ENCODE data around the gene HSPA1L.
"Not testable (repeated sequence)": the region's sequence is repeated elsewhere in the genome, so short reads cannot be mapped to it uniquely, and the experiment has no call there.

Gene HSPA1L

GRCh38 chr6:31860349-31860748 lies 45.3 kb upstream of the HSPA1L start:
- no peak for TF ChIP-seq ZFX (IDR thresholded peaks at IDR 0.05; ENCODE audit: borderline replicate concordance)
- TF ChIP-seq, protein P1, sequence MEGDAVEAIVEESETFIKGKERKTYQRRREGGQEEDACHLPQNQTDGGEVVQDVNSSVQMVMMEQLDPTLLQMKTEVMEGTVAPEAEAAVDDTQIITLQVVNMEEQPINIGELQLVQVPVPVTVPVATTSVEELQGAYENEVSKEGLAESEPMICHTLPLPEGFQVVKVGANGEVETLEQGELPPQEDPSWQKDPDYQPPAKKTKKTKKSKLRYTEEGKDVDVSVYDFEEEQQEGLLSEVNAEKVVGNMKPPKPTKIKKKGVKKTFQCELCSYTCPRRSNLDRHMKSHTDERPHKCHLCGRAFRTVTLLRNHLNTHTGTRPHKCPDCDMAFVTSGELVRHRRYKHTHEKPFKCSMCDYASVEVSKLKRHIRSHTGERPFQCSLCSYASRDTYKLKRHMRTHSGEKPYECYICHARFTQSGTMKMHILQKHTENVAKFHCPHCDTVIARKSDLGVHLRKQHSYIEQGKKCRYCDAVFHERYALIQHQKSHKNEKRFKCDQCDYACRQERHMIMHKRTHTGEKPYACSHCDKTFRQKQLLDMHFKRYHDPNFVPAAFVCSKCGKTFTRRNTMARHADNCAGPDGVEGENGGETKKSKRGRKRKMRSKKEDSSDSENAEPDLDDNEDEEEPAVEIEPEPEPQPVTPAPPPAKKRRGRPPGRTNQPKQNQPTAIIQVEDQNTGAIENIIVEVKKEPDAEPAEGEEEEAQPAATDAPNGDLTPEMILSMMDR (IDR thresholded peaks at IDR 0.05), result no peak
- no peak overlapping the region for H3K27ac ChIP-seq

GRCh38 chr6:31859923-31860322 lies 44.8 kb upstream of the HSPA1L start:
- no peak for TF ChIP-seq ZFX (IDR thresholded peaks at IDR 0.05; ENCODE audit: borderline replicate concordance)
- TF ChIP-seq, protein P1 (IDR thresholded peaks at IDR 0.05), result no peak
- no peak overlapping the region for H3K27ac ChIP-seq

DNA sequence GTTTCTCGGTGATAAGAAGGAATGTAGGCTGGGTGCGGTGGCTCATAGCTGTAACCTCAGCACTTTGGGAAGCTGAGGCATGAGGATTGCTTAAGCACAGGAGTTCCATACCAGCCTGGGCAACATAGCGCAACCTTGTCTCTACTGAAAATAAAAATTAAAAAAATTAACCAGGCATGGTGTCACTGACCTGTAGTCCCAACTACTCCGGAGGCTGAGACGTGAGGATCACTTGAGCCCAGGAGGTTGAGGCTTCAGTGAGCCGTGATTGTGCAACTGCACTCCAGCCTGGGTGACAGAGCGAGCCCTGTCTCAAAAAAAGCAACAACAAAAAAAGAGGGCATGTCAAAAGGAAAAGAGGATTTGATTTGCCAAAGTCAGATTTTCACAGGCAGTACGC lies 43.6 kb upstream of the HSPA1L start:
- no peak overlapping the region for H3K27ac ChIP-seq
- TF ChIP-seq, protein P1 (IDR thresholded peaks at IDR 0.05), result no peak
- no peak for TF ChIP-seq ZFX (IDR thresholded peaks at IDR 0.05; ENCODE audit: borderline replicate concordance)

DNA sequence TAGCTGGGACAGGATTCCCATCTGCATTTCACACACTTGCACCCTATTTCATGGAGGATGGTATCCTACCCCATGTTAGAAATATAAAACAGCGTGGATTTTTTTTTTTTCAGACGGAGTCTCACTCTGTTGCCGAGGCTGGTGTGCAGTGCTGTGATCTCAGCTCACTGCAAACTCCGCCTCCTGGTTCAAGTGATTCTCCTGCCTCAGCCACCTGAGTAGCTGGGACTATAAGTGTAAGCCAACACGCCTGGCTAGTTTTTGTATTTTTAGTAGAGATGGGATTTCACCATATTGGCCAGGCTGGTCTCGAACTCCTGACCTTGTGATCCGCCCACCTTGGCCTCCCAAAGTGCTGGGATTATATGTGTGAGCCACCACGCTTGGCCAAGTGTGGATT lies 42.7 kb upstream of the HSPA1L start:
- not testable (repeated sequence) for H3K27ac ChIP-seq

DNA sequence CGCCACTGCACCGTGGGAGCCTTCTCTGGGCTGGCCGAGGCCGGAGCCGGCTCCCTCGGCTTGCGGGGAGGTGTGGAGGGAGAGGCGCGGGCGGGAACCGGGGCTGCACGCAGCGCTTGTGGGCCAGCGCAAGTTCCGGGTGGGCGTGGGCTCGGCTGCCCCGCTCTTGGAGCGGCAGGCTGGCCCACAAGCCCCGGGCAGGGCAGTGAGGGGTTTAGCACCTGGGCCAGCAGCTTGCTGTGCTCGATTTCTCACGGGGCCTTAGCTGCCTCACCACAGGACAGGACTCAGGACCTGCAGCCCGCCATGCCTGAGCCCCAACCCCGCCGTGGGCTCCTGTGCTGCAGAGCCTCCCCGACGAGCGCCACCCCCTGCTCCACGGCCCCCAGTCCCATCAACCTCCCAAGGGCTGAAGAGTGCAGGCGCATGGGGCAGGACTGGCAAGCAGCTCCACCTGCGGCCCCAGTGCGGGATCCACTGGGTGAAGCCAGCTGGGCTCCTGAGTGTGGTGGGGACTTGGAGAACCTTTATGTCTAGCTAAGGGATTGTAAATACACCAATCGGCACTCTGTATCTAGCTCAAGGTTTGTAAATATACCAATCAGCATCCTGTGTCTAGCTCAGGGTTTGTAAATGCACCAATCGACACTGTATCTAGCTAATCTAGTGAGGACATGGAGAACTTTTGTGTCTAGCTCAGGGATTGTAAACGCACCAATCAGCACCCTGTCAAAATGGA lies 37.1 kb upstream of the HSPA1L start:
- H3K27ac ChIP-seq, result not testable (repeated sequence)

- H3K27ac ChIP-seq, result no peak overlapping the region
- TF ChIP-seq ZFX (IDR thresholded peaks at IDR 0.05; ENCODE audit: borderline replicate concordance), result no peak
- TF ChIP-seq, protein P1 (IDR thresholded peaks at IDR 0.05), result no peak
These were observed 36.4 kb upstream of the HSPA1L start for GRCh38 chr6:31851485-31851832.

DNA sequence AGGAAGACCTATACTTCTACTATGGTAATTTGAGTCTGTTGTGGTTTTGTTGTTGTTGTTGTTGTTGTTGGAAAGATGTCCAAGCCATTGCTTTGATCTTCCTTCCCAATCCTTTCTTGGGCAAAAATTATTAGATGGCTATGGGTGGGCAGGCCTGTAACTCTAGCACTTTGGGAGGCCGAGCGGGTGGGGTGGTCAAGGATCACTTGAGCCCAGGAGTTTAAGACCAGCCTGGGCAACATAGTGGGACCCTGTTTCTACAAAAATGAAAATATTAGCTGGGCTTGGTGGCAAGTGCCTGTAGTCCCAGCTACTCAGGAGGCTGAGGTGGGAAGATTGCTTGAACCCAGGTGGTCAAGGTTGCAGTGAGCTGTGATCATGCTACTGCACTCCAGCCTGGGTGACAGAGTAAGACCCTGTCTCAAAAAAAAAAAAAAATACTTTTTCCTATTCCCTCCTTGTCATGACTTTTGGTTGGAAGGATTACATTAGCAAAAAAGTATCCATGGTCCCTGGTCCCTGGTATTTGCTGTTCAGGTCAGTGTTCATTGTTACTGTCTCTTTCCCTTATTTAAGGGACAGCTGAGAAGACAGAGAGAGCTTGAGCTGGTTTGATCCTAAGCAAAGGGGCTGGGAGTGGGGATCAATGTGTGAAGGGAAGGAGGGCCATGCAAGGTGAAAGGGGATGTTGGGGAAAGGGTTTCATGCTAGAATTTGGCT lies 35.8 kb upstream of the HSPA1L start:
- no peak for TF ChIP-seq ZFX (IDR thresholded peaks at IDR 0.05; ENCODE audit: borderline replicate concordance)
- TF ChIP-seq, protein P1 (IDR thresholded peaks at IDR 0.05), result no peak
- H3K27ac ChIP-seq, result no peak overlapping the region

DNA sequence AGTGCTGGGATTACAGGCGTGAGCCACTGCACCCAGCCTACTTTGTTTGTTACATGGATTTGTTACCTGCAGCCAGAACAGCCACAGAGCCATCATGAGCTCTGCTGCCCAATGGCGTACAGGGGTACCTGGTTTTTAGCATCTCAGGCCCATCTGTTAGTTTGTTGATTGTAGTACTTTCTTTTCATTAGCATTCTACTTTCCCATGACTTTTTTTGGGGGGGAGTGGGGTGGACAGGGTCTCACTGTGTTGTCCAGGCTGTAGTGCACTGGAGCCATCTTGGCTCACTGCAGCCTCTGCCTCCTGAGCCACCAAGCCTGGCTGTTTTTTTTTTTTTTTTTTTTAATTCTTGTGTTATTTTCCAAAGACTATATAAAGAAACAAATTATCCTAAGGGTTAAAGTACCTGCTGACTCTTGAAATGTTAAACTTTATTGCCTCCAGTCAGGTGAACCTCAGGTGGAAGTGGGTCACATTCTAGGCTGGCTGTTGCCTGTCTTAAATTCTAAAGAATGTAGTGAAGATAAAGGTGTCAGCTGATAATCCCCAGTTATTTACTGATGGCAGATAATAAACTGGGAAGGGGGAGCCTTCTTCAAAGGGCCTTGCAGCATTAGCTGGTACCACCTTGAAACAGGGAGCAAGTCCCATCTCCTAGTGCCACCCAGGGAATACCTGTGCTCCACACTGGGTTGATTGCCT lies 32.3 kb upstream of the HSPA1L start:
- TF ChIP-seq ZFX (IDR thresholded peaks at IDR 0.05; ENCODE audit: borderline replicate concordance), result no peak
- TF ChIP-seq, protein P1 (IDR thresholded peaks at IDR 0.05), result no peak
- no peak overlapping the region for H3K27ac ChIP-seq

Measured in 22Rv1 (cell line).